NCI-H2227 treated with DMSO at 0.1 percent for 48 hours (cell line): ENCODE measurements around the gene IFNL4.
"Not testable (repeated sequence)": the region's sequence is repeated elsewhere in the genome, so short reads cannot be mapped to it uniquely, and the experiment has no call there.

Experiments
- DNase-seq: peaks from one replicate; lab custom pipeline; 2025; lab: John Stamatoyannopoulos, UW

IFNL4 gene

DNA sequence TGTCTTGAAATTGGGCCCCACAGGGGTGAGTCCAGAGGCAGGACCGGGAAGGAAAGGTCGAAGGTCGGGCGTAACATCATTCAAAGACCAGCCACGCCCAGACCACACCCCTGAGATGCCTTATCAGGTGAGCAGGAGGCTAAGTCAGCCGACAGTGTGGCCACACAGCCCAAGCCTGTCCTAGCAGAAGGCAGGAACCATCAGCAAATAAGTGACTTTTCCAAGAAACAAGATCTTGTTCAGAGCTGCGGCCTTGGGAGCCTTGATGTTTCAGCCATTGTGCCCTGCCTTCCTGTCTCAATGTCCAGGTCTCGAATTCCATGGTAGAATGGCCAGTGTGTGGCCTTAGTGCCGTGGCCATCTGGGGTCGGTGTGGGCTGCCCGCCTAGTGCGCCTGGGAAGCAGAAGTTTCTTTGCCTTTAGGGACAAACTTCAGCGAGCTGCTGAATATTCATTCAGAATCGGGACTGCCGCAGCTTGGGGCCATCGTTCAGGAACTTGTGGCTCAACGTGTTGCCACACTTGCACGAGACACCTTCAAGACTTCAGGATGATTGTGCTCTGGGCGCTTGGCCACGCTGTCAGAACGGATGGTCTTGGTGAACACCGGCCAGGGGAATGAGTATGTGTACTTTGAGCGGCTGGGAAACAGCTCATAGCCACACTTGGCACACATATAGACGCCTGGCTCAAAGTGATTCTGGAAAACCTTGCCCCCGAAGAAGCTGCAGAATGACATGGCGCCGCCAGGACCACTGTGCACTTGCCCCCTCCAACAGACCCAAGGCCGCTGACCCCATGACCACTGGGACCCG is 6.1 kb upstream of the IFNL4 start:
- no peak for DNase-seq

DNA sequence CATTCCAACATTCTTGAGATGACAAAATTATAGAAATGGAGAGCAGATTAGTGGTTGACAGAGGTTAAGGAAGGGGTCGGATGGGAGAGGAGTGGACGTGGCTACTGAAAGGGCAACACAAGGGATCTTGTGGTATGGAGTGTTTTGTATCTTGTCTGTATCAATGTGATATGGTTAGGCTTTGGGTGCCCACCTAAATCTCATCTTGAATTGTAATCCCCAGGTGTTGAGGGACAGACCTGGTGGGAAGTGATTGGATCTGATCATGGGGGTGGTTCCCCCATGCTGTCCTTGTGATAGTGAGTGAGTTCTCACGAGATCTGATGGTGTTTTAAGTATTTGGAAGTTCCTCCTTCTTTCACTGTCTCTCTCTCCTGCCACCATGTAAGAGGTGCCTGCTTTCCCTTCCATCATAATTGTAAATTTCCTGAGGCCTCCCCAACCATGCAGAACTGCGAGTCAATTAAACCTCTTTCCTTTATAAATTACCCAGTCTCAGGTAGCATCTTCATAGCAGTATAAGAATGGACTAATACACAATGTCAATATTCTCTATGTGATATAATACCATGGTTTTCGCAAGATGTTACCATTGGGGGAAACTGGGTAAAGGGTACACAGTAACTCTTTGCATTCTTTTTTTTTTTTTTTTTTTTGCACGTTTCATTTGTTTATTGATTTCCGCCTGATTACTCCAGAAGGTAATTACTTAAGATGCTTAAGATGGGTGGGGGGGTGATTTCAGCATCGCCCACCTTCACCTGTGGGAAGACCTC is 4.9 kb upstream of the IFNL4 start:
- DNase-seq = no peak

DNA sequence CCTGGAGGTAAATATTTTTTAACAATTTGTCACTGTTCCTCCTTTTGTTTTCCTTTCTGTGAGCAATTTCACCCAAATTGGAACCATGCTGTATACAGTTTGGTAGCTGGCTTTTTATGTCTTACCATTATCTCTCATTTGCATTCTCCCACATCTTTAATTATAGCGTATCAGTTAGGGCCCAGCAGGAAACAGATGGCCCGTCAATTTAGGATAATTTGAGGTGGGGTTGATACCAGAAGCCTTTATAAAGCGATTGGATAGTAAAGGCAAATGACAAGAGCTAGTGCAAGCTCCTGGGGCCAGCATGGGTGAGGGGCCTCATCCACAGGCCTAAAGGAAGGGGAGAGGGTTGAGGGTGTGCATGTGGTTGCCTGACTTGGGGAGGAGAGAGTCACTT is 3.8 kb upstream of the IFNL4 start:
- no peak for DNase-seq

DNA sequence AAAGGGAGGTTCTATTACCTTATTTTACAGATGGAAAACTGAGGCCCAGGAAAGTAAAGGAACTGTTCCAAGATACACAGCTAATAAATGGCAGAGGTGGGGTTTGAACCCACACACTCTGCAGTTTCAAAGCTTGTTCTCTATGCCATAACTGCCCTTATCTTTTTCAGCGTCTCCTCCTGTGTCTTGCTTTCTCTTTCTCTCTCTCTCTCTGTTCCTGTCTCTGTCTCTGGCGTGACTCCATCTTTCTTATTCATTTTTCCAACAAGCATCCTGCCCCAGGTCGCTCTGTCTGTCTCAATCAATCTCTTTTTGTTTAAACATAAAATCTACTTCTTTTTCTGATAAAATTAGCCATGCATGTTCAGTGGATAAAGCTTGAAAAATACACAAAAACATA is 3.2 kb upstream of the IFNL4 start:
- no peak for DNase-seq

DNA sequence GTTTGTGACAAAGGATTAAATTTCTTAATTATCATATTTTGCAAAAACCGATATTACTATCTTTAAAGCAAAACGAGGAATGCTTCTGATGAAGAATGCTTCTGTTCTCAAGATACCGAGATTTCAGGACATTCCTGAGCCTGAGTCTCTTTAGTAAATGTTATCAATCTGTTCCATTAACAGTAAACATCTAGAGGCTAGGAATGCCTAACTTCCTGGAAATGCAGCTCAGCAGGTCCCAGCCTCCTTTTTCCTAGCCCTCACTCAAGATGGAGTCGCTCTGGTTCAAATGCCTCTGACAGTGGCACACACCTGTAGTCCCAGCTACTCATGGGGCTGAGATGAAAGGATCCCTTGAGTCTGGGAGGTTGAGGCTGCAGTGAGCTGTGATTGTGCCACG is 2.4 kb upstream of the IFNL4 start:
- no peak for DNase-seq

DNA sequence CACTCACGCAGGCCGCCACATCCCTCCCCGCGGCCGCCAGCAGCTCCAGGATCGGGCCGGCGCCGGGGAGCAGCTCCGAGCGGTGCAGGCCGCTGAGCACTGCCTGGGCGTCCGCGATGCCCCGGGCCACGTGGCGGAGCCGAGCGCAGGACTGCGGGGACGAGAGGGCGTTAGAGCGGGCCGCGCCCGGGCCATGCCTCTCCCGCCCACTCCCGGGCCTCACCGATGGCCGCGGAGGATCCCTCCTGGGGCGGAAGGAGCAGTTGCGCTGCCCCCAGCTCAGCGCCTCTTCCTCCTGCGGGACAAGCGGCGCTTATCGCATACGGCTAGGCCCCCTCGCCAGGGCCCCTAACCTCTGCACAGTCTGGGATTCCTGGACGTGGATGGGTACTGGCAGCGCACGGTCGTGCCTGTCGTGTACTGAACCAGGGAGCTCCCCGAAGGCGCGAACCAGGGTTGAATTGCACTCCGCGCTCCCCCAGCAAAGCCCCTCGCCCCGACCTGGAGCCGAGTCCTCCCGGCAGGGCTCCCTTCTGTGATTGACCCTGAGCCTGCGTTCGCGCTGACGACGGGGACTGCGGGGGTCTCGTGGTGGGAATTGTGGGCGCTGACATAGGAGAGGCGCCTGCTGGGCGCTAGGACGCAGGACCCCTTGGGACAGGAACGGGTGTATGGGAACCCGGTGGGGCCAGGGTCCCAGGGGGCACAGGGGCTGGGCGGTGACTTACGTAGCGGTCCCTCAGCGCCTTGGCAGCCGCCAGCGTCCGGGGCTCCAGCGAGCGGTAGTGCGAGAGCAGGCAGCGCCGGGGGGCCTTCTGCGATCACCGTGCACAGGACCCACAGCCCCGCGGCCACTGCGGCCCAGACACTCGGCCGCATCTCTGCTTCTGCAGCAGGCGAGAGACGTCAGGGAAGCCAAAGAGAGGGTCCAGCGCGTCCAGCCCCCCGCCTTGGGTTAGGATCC is 673 bp downstream of the IFNL4 start:
- DNase-seq = no peak

DNA sequence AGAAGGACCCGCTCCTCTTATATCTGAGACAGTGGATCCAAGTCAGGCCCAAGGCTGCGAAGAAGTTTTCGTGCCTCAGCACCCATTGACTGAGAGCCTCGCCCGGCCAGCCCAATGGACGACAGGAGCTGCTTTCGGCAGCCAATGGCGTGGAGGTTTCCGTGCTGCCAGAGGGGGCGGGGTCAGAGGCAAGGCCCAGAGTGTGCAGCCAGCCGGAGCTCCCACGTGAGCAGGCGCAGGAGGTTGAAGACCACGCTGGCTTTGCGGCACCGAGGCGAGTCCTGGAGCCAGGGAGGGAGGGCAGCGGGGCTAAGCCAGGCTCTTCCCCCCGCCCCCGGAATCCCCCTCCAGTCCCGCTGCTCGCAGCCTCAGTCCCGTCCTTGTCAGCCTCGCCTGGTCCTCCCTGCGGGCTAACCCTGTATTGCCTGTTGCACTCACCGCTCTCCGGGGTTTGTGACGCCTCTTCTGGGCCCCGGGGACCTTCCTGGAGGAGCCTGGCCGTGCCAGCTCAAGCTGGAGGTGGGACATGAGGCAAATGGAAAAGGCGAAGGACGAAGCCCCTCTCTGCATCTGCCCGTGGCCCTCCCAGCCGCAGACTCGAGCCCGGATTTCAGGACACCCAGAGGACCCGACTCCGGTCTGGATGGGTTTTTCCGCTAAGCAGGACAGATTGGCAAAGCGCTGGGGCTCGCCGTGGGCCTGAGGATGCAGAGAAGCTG is 1.5 kb downstream of the IFNL4 start:
- no peak for DNase-seq

DNA sequence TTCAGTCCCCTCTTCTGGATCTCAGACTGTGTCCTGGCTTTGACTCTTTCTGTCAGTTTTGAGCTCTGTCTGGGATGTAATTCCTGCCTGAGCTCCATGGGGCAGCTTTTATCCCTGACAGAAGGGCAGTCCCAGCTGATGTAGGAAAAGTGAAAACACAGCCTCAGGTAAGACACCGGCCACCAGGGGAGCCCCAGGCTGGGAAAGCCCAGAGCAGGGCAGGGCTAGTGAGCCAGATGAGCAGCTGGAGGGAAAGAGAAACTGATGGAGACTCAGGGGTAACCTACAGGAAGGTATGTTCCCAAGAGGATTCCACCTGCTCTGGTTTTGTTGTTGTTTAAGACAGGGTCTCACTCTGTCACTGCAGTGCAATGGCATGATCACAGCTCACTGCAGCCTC is 3.5 kb downstream of the IFNL4 start:
- not testable (repeated sequence) for DNase-seq

DNA sequence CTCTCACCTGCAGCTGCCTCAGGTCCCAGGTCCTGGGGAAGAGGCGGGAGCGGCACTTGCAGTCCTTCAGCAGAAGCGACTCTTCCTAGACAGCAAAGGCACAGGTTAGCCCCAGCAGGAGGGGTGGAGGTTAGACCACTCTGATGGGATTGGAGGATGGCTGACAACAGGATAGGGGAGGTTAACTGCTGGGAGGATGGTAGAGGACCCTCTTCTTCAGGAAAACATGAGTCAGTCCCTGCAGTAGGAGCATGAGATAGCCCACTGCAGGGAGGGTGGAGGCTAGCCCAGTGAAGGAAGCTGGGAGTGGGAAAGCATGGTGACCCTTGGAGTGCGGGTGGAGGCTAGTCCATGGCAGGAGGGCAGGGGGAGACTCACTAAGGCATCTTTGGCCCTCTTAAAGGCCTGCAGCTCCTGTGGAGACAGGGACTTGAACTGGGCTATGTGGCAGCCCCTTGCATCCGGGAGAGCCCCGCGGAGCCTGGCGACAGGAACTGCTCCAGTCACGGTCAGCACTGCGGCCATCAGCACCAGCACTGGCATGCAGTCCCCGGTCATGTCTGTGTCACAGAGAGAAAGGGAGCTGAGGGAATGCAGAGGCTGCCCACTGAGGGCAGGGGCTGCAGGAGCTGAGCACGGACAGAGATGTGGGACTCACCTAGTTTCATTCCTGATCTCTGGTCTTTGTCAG is 4.1 kb downstream of the IFNL4 start, which contains the start of gene IFNL3:
Gene IFNL3, minus strand, starts transcription at position 597 of the 691 bp plus-strand sequence. Its CDS starts 39 bp downstream, at position 558.
- DNase-seq = not testable (repeated sequence)

DNA sequence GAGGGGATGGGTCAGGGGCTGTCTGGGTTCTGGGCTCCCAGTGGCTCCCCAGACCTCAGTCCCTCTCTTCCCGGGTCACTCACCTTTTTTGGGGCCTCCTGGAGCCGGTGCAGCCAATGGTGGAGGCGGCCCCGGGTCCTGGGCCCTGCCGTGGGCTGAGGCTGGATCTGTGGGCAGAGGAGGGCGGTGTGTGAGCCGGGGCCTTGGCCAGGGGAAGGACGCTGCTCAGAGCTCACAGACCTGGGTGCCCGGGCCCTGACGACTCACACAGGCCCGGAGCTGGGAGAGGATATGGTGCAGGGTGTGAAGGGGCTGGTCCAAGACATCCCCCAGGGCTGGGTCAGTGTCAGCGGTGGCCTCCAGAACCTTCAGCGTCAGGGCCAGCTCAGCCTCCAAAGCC is 4.9 kb downstream of the IFNL4 start:
- not testable (repeated sequence) for DNase-seq

DNA sequence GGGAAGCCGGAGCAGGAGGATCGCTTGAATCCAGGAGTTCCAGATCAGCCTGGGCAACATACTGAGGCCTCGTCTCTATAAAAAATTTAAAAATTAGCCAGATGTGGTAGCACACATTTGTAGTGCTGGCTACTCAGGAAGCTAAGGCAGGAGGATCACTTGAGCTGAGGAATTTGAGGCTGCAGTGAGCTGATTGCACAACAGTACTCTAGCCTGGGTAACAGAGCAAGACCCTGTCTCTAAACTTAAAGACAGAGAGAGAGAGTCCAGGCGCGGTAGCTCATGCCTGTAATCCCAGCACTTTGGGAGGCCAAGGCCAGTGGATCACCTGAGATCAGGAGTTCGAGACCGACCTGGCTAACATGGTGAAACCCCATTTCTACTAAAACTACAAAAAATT is 8.2 kb downstream of the IFNL4 start:
- no peak for DNase-seq

DNA sequence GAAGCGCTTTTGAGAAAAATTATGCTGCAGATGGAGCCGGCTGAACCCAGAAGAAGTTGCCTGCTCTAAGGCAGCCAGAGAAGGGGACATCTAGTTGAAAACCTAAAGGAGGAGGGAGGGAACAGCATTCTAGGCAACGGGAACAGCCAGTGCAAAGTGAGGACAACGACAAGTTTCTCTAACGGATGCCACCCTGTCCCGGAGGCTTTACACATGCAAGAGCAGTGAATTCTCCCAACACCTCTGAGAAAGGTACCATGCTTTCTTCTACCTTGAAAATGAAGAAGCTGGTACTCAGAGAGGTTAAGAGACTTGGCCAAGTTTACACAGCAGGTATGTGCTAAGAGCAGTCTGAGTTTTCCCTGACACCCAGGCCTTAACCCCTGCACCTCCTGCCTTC is 9.7 kb downstream of the IFNL4 start:
- no peak for DNase-seq

DNA sequence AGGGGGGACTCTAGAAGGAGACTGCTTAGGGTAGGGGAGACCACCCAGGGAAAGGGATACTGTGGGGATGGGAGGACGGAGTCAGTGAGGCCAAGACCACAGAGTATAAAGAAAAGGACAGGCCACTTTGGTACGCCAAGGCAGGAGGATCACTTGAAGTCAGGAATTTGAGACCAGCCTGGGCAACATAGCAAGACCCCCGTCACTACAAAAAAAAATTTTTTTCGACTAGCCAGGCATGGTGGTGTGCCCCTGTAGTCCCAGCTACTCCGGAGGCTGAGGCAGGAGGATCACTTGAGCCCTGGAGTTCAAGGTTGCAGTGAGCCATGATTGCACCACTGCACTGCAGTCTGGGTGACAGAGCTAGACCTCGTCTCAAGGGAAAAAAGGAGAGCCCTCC is 10.4 kb downstream of the IFNL4 start:
- no peak for DNase-seq

DNA sequence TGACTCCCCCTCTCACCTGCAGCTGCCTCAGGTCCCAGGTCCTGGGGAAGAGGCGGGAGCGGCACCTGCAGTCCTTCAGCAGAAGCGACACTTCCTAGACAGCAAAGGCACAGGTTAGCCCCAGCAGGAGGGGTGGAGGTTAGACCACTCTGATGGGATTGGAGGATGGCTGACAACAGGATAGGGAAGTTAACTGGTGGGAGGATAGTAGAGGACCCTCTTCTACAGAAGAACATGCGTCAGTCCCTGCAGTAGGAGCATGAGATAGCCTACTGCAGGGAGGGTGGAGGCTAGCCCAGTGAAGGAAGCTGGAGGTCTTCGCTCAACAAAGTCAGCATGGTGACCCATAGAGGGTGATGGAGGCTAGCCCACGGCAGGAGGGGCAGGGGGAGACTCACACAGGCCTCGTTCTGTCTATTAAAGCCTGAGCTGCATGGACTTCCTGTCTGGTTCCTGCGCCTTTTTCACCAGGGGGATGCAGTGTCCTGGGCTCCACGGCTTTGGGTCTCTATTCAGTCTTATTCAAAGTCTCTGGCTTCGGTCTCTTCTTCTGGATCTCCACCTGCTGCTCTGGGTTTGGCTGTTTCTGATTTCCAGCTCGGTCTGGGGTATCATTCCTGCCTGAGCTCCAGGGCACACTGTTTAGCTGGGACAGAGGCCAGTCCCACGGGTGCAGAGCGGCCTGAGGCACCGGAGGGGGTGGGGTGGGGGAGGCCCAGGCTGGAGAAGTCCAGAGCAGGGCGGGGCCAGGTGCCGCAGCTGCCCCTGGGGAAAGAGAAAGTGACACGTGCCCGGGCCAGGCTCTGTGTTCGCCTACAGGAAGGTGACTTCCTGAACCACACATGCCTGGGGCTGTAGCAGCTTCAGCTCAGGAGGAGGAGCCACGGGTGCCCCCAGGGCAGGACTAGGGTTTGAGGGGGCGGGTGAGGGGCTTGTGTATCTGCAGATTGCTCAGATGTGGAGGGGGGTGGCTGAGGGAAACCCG is 11.2 kb downstream of the IFNL4 start:
- DNase-seq = no peak

DNA sequence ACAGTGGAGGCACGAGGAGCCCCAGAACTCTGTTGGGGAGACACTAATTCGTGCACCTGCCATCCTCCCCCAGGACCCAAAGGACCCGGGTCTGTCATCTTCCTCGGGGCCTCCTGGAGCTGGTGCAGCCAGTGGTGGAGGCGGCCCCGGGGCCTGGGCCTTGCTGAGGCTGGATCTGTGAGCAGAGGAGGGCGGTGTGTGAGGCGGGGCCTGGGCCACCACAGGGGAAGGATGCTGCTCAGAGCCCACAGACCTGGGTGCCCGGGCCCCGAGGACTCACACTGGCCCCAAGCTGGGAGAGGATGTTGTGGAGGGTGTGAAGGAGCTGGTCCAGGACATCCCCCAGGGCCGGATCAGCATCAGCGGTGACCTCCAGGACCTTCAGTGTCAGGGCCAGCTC is 12.1 kb downstream of the IFNL4 start:
- no peak for DNase-seq

DNA sequence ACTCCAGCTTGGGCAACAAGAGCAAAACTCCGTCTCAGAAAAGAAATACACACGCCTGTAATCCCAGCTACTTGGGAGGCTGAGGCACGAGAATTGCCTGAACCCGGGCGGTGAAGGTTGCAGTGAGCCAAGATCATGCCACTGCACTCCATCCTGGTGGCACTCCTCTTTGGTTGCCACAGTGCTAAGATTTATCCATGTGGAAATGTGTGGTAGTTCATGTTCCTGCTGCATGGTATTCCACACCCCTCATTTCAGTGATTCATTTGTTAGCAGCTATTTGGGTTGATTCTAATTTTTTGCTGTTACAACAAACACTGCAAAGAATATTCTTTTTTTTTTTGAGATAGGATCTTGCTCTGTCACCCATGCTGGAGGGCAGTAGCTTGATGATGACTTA is 15.9 kb downstream of the IFNL4 start:
- no peak for DNase-seq

DNA sequence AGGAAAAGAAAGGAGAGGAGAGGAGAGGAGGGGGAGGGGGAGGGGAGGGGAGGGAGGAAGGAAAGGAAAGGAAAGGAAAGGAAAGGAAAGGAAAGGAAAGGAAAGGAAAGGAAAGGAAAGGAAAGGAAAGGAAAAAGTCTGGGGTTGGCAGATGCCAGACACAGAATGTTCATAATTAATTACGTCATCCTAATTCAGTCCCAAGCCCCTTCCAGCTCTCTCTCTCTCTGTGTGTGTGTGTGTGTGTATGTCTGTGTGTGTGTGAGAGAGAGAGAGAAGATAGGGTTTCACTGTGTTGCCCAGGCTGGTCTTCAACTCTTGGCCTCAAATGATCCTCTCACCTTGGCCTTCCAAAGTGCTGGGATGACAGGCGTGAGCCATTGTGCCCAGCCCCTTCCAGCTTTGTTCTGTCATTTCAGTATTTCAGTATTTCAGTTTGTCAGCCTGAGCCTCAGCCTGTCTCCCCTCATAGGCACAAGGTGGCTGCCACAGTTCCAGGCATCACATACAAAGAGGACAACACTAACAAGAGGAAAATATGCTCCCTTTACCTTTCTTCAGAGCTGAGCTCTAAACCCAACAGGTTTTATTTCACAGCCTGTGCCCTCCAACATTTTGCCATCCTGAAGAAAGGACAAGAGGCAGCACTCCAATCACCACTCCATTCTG is 18.4 kb downstream of the IFNL4 start:
- no peak for DNase-seq

DNA sequence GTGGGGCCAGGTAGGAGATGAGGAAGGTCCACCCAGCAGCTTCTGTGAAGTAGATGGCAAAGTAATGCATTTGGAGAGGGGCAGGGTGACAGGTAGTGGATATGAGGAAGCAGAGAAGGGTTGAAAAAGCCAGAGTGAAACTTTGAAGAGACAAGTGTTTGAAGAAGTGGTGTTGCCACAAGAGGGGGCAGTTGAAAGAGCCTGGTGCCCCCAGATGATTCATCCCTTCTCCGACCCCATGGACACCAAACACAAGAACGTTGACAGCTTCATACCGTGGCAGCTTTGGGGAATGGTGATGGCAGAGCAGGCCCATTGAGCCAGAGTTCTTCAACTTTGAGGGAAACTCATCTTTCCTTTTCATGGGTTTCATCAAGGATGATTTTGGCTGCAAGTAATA is 23.7 kb downstream of the IFNL4 start:
- no peak for DNase-seq

DNA sequence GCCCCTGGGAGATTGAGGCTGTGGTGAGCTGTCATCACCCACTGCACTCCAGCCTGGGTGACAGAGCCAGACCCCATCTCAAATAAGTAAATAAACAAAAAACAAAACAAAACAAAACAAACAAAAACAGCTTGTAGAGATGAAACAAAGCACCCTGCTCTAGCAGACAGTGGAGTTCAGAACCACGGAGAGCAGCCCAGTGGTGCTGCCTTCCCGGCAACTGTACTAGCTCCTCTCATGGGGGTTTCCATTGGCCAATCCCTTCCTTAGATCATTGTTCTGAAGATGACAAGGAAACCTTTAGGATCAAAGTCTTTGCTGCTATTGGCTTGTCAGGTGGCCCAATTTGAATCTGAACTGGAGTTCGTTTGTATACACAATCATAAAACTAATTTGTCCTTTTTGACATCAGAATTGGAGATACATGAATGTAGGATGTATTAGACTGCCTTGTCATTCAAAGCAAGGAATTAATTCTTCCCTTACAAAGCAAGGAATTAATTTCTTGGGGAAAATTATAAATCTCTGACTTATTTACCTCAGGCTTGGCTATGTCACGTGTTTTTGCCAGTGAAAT is 24.9 kb downstream of the IFNL4 start:
- no peak for DNase-seq
